Stimulated activated memory B cell treated with anti-CD40 and anti-IgM and Interleukin-4, amounts not matched to agents 10 μg/mL and 1 μg/mL and 100 μg/mL, for 72 hours (primary cell): Measurements from ENCODE around the gene ZNF646.

ENCODE experiments used
- ATAC-seq: fragments of 150-1000 bp; cut with Tn5 transposase; 2 replicates; pipeline ENCODE4 v1.10.0; 2021
- H3K27ac Mint-ChIP-seq: one replicate; pipeline ENCODE4 v1.8.0; 2022; ENCODE audit warnings: mild to moderate bottlenecking, mixed read lengths
- H3K27me3 Mint-ChIP-seq: one replicate; pipeline ENCODE4 v1.8.0; 2022; ENCODE audit warnings: mixed read lengths
- H3K36me3 Mint-ChIP-seq: one replicate; pipeline ENCODE4 v1.8.0; 2022; ENCODE audit warnings: mixed read lengths
- H3K4me1 Mint-ChIP-seq: one replicate; pipeline ENCODE4 v1.8.0; 2022; ENCODE audit warnings: mixed read lengths
- H3K4me3 Mint-ChIP-seq: one replicate; pipeline ENCODE4 v1.8.0; 2022; ENCODE audit warnings: mild to moderate bottlenecking, moderate library complexity, mixed read lengths
- H3K9me3 Mint-ChIP-seq: one replicate; pipeline ENCODE4 v1.8.0; 2022; ENCODE audit warnings: mixed read lengths

ZNF646 gene

DNA sequence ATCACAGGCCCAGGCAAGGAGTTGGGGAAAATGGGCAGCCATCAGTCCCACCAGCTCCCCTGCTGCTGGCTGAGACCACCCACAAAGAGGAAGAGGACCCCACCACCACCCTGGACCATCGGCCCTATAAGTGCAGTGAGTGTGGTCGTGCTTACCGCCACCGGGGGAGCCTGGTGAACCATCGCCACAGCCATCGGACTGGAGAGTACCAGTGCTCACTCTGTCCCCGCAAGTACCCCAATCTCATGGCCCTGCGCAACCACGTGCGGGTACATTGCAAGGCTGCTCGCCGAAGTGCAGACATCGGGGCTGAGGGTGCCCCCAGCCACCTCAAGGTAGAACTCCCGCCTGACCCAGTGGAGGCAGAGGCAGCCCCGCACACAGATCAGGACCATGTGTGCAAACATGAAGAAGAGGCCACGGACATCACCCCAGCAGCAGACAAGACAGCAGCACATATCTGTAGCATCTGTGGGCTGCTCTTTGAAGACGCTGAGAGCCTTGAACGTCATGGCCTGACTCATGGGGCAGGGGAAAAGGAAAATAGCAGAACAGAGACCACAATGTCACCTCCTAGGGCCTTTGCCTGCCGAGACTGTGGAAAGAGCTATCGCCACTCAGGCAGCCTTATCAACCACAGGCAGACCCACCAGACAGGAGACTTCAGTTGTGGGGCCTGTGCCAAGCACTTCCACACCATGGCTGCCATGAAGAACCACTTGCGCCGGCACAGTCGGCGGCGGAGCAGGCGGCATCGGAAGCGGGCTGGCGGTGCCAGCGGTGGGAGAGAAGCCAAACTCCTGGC lies 3.6 kb downstream of the ZNF646 start:
- no peak overlapping the region for H3K4me3 Mint-ChIP-seq
- H3K36me3 Mint-ChIP-seq = peaks cover 47% of the 10 kb centered on the region
- ATAC-seq = no peak
- H3K9me3 Mint-ChIP-seq = no peaks in the 10 kb centered on the region
- H3K4me1 Mint-ChIP-seq = peaks cover 64% of the 10 kb centered on the region
- H3K27ac Mint-ChIP-seq = no peak overlapping the region
- H3K27me3 Mint-ChIP-seq = no peaks in the 10 kb centered on the region

DNA sequence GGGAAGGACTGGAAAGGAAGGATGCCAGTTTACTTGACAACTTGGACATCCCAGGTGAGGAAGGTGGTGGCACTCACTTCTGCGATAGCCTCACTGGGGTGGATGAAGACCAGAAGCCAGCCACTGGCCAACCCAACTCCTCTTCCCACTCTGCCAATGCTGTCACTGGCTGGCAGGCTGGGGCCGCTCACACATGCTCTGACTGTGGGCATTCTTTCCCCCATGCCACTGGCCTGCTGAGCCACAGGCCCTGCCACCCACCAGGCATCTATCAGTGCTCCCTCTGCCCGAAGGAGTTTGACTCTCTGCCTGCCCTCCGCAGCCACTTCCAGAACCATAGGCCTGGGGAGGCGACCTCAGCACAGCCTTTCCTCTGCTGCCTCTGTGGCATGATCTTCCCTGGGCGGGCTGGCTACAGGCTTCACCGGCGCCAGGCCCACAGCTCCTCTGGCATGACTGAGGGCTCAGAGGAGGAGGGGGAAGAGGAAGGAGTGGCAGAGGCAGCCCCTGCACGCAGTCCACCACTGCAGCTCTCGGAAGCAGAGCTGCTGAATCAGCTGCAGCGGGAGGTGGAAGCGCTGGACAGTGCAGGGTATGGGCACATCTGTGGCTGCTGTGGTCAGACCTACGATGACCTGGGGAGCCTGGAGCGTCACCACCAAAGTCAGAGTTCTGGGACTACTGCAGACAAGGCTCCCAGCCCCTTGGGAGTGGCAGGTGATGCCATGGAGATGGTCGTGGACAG lies 4.5 kb downstream of the ZNF646 start:
- peaks cover 54% of the 10 kb centered on the region for H3K36me3 Mint-ChIP-seq

DNA sequence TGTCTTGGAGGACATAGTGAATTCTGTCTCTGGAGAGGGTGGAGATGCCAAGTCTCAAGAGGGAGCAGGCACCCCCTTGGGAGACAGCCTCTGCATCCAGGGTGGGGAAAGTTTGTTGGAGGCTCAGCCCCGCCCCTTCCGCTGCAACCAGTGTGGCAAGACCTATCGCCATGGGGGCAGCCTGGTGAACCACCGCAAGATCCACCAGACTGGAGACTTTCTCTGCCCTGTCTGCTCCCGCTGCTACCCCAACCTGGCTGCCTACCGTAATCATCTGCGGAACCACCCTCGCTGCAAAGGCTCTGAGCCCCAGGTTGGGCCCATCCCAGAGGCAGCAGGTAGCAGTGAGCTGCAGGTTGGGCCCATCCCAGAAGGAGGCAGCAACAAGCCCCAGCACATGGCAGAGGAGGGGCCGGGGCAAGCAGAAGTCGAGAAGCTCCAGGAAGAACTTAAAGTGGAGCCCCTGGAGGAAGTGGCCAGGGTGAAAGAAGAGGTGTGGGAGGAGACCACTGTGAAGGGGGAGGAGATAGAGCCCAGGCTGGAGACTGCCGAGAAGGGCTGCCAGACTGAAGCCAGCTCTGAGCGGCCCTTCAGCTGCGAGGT lies 5.2 kb downstream of the ZNF646 start:
- Mint-ChIP-seq H3K27ac (no peak overlapping the region), H3K4me3 (no peak overlapping the region), H3K27me3 (no peaks in the 10 kb centered on the region), H3K9me3 (no peaks in the 10 kb centered on the region), H3K4me1 (peaks cover 59% of the 10 kb centered on the region), H3K36me3 (peaks cover 53% of the 10 kb centered on the region)
- ATAC-seq = no peak

More for the DNA sequence above, 4.5 kb downstream of the ZNF646 start:
- Mint-ChIP-seq H3K27ac (no peak overlapping the region), H3K9me3 (no peaks in the 10 kb centered on the region), H3K27me3 (no peaks in the 10 kb centered on the region), H3K4me1 (peaks cover 61% of the 10 kb centered on the region), H3K4me3 (no peak overlapping the region)
- no peak for ATAC-seq

DNA sequence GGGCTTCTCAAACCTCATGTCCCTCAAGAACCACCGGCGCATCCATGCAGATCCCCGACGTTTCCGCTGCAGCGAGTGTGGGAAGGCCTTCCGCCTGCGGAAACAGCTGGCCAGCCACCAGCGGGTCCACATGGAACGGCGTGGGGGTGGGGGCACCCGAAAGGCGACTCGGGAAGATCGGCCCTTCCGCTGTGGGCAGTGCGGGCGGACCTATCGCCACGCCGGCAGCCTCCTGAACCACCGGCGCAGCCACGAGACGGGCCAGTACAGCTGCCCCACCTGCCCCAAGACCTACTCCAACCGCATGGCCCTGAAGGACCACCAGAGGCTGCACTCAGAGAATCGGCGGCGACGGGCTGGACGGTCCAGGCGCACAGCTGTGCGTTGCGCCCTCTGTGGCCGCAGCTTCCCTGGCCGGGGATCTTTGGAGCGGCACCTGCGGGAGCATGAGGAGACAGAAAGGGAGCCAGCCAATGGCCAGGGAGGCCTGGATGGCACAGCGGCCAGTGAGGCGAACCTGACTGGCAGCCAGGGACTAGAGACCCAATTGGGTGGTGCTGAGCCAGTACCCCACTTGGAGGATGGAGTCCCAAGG lies 5.9 kb downstream of the ZNF646 start:
- Mint-ChIP-seq H3K36me3 (peaks cover 47% of the 10 kb centered on the region), H3K4me3 (no peak overlapping the region), H3K9me3 (no peaks in the 10 kb centered on the region), H3K27ac (no peak overlapping the region), H3K27me3 (no peaks in the 10 kb centered on the region), H3K4me1 (peaks cover 52% of the 10 kb centered on the region)
- ATAC-seq = no peak

DNA sequence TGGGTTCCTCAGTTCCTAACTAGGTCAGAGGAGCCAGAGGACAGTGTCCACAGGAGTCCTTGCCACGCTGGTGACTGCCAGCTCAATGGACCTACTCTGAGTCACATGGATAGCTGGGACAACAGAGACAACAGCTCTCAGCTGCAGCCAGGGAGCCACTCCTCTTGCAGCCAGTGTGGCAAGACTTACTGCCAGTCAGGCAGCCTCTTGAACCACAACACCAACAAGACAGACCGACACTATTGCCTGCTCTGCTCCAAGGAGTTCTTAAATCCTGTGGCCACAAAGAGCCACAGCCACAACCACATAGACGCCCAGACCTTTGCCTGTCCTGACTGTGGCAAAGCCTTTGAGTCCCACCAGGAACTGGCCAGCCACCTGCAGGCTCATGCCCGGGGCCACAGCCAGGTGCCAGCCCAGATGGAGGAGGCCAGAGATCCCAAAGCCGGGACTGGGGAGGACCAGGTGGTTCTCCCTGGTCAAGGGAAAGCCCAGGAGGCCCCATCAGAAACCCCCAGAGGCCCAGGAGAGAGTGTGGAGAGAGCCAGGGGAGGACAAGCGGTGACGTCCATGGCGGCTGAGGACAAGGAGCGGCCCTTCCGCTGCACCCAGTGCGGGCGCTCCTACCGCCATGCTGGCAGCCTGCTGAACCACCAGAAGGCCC lies 6.7 kb downstream of the ZNF646 start:
- Mint-ChIP-seq H3K36me3 (peaks cover 47% of the 10 kb centered on the region), H3K27me3 (no peaks in the 10 kb centered on the region), H3K9me3 (no peaks in the 10 kb centered on the region), H3K4me3 (no peak overlapping the region), H3K27ac (peak overlapping the region; percentile 32), H3K4me1 (peaks cover 47% of the 10 kb centered on the region)
- no peak for ATAC-seq

DNA sequence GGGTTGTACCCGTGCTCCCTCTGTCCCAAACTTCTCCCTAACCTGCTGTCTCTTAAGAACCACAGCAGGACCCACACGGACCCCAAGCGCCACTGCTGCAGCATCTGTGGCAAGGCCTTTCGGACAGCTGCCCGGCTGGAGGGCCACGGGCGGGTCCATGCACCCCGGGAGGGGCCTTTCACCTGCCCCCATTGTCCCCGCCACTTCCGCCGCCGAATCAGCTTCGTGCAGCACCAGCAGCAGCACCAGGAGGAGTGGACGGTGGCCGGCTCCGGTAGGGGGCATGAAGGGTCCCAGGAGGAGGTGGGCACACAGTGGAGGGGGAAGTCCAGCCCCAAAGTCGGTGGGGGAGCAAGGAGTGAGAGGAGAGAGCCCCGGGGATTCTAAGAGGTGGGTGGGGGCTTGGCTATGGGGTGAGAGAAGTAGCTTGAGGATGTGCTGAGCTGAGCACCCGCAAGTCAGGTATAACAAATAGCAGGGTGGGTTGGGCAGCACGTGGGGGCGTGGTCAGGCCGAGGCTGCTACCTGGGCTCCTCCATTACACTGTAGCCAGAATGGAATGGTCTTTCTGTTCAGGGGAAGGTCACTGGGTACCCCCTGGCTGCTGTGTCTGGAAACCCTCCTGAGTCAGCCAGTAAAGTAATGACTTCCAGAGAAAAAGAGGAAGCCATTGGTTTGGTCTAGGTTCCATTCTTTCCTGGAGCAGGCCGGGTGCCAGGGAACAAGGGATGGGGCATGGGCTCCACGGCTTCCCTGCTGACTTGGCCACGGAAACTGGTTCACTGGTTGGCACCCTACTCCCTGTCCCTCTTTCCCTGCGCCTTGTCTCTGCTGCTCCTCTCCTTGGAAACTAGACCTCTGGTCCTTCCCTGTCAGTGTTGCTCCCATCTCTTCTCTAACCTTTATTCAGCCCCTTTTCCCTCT lies 7.5 kb downstream of the ZNF646 start:
- Mint-ChIP-seq H3K27ac (peak overlapping the region; percentile 58), H3K9me3 (no peaks in the 10 kb centered on the region), H3K27me3 (no peaks in the 10 kb centered on the region), H3K4me1 (peaks cover 47% of the 10 kb centered on the region), H3K4me3 (no peak overlapping the region), H3K36me3 (peaks cover 40% of the 10 kb centered on the region)
- ATAC-seq = no peak

DNA sequence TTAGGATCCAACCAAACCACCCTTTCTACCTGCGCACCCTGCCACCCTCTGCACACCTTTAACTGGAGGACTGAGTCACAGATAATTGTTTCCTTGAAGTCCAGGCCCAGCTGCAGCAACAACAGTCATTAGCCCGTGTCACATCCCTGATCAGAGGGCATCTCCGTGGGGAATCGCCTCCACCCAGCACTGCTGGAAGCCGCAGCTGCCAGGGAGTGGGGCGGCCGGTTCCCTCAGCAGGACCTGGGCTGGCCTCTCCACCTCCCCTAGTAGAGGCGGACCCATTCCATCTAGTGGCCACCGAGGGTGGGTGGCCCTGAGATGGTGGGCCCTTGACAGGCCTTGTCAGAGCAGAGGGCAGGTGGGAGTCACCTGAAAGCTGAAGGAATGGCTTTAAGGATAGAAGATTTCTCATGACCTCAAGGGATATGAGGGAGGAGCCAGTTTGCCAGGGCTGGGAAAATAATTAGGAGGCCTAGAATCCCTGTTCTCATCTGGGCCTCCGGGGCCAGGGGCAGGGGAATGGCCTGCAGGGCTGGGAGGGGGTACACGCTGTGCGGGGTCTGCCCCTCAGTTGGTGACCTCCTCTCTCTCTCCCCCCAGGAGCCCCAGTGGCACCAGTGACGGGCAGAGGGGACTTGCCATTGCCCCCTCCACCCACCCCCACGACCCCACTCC lies 8.3 kb downstream of the ZNF646 start:
- H3K27ac Mint-ChIP-seq = peak overlapping the region; percentile 58
- no peak for ATAC-seq
- peaks cover 37% of the 10 kb centered on the region for H3K36me3 Mint-ChIP-seq
- no peak overlapping the region for H3K4me3 Mint-ChIP-seq
- H3K27me3 Mint-ChIP-seq = no peaks in the 10 kb centered on the region
- H3K4me1 Mint-ChIP-seq = peaks cover 47% of the 10 kb centered on the region
- H3K9me3 Mint-ChIP-seq = no peaks in the 10 kb centered on the region

DNA sequence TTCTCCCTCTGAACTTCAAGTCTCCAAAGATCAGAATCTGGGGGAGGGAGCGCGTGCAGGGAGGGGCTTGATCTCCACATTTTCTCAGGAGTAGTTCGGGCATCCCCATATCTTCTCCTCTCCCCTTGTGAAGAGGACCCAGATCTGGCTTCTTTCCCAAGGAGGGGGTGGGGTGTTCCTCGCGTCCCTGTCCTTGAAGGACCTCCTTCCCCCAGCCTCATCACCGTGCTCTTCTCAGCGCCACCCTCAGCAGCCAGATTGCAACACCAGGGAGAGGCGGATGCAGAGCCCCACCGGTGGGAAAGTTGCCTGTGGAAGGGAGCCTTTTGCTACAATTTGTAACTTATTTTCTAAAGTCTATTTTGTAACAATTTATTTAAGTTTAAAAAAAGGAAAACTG lies 8.9 kb downstream of the ZNF646 start:
- Mint-ChIP-seq H3K36me3 (peaks cover 31% of the 10 kb centered on the region), H3K4me1 (peaks cover 42% of the 10 kb centered on the region), H3K4me3 (no peak overlapping the region), H3K27me3 (no peaks in the 10 kb centered on the region), H3K27ac (no peak overlapping the region), H3K9me3 (no peaks in the 10 kb centered on the region)
- ATAC-seq = no peak

DNA sequence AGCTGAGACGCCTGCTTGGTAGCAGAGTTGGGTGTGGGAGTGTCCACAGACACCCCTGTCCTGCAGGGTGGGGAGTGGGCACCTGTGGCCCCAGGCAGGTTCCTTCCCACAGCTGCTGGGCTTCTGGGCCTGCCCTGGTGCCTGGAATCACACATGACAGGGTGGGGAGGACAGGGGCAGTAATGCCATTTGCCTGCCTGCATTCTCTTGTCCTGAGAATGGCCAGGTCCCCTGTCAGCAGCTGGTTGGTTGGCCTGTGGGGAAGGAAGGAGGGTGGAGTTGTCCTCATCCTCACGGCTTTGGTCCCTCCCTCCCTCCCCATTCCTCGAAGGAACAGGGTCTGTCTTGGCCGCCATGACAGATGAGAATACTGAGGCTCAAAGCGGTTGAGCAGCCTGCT lies 9.3 kb downstream of the ZNF646 start:
- no peak overlapping the region for H3K27ac Mint-ChIP-seq
- no peak for ATAC-seq
- H3K4me1 Mint-ChIP-seq = peaks cover 37% of the 10 kb centered on the region
- H3K9me3 Mint-ChIP-seq = no peaks in the 10 kb centered on the region
- H3K4me3 Mint-ChIP-seq = no peak overlapping the region
- no peaks in the 10 kb centered on the region for H3K27me3 Mint-ChIP-seq
- peaks cover 27% of the 10 kb centered on the region for H3K36me3 Mint-ChIP-seq

DNA sequence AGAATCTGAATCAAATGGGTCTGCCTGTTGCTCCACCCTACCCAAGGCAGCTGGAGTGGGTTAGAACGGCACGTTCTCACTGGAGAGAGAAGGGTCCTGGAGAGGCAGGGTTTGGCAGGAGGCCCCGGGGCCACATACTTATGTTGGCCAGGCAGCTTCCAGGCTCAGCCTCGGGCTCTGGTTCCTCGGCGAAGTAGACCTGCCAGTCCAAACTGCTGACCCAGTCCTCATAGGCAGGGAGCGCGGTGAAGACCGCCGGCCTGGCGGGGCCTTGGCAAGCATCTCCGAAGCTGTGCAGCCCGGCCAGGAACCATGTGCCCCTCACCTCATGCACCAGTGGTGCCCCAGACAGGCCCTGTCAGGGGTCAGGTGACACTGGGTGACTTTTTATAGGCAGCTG lies 9.8 kb downstream of the ZNF646 start:
- no peak overlapping the region for H3K27ac Mint-ChIP-seq
- peaks cover 22% of the 10 kb centered on the region for H3K36me3 Mint-ChIP-seq
- H3K9me3 Mint-ChIP-seq = no peaks in the 10 kb centered on the region

DNA sequence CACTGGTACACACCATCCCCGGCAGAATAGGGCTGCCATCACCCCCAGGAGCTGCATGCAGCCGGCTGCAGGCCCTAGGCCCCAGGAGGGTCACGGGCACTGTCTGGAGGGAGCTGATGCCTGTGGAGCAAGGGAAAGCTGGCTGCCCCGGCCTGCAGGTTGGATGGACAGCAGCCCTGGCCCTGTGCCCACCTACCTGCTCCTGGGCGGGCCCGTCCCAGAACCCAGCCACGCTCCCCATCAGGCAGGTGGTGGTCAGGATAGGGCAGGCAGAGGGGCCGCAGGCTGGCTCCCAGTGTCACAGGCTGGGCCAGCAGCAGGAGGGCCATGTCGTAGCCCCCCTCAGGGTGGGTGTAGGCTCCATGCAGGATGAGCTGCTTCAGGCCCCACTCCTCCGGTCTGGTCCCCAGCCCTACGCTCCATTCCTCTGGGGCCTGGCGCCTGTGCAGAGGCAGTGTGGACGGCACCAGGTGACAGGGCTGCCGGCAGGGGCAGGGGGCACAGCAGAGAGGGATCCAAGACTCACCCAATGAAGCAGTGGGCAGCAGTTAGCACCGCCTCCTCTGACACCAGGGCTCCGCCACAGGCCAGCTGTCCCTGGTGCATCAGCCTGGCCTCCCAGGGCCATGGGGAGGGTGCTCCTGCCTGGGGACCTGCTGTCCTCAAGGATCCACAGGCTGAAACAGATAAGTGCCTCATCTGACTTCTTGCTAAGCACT lies 10.5 kb downstream of the ZNF646 start:
- Mint-ChIP-seq H3K9me3 (no peaks in the 10 kb centered on the region), H3K36me3 (peaks cover 28% of the 10 kb centered on the region), H3K27ac (no peak overlapping the region), H3K4me1 (peaks cover 25% of the 10 kb centered on the region), H3K4me3 (no peak overlapping the region), H3K27me3 (no peaks in the 10 kb centered on the region)
- peak; percentile 12 for ATAC-seq

More for the DNA sequence above, 9.8 kb downstream of the ZNF646 start:
- ATAC-seq = no peak
- H3K4me3 Mint-ChIP-seq = no peak overlapping the region
- peaks cover 33% of the 10 kb centered on the region for H3K4me1 Mint-ChIP-seq
- H3K27me3 Mint-ChIP-seq = no peaks in the 10 kb centered on the region

DNA sequence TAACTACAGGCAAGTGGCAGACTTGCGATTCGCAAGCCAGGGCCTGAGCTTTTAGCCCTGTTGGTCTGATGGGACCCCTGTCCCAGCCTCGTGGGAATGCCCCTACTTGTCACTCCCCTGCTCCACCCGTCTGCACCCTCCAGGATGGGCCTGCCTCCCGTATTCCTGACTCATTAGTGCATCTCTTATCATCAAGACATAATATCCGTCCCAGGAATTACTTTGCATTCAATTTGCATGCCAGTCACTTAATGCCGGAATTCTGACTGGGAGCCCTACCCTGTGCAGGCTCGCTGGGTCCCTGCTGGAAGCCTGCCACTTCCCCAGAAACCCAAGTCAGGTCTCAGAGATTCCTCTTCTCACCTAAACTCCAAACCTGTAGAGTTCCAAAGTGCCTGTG lies 11.2 kb downstream of the ZNF646 start:
- no peaks in the 10 kb centered on the region for H3K27me3 Mint-ChIP-seq
- H3K9me3 Mint-ChIP-seq = no peaks in the 10 kb centered on the region
- H3K4me1 Mint-ChIP-seq = peaks cover 22% of the 10 kb centered on the region
- ATAC-seq = no peak
- peak overlapping the region; percentile 36 for H3K27ac Mint-ChIP-seq
- peaks cover 29% of the 10 kb centered on the region for H3K36me3 Mint-ChIP-seq
- no peak overlapping the region for H3K4me3 Mint-ChIP-seq

DNA sequence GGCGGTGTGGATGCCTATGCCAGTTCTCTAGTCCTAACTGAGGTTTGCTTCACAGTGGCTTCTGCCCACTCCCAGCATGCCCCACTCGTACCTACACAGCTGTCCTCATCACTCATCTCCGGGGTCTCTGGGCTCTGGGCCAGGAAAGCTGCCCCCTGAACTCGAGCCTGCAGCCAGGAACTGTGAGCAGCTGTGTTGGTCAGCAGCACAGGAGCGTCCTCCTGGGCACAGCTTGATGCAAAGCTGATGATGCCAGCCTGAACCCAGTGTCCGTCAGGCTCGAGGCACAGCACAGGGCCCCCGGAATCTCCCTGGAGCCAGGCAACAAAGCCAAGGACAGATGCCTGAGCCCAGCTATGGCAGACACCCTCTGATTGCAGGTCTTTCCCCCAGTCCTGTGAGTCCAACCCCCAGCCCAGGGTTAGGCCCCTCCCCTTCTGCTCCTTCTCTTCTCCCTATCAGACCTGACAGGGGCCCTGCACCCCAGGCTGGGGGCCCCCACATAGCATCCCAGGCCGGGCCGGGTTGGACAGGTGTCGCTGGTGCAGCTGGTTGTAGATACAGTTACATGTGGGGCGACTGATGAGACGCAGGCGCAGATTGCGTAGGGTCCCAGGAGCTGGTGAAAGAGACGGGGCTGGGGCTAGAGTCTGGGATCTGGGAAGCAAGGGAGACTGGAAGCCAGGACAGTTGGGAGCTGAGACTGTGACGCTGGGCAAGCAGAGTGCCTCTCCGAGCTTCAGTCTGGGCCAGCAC lies 11.8 kb downstream of the ZNF646 start:
- H3K27ac Mint-ChIP-seq = peak overlapping the region; percentile 36
- no peaks in the 10 kb centered on the region for H3K9me3 Mint-ChIP-seq
- H3K4me3 Mint-ChIP-seq = no peak overlapping the region
- no peaks in the 10 kb centered on the region for H3K27me3 Mint-ChIP-seq
- no peak for ATAC-seq
- H3K4me1 Mint-ChIP-seq = peaks cover 15% of the 10 kb centered on the region
- peaks cover 26% of the 10 kb centered on the region for H3K36me3 Mint-ChIP-seq
